Brain pericyte (primary cell): ENCODE results near the gene VGLL4.
"Not testable (repeated sequence)": the region's sequence is repeated elsewhere in the genome, so short reads cannot be mapped to it uniquely, and the experiment has no call there.

Experiments
- DNase-seq: peaks from one replicate; pipeline ENCODE4 v3.0.0-alpha.2; 2012; ENCODE audit warnings: low read depth, low spot score

The VGLL4 gene

GRCh38 chr3:11606865-11607440, 36.8 kb downstream of the VGLL4 start:
- no peak for DNase-seq

DNA sequence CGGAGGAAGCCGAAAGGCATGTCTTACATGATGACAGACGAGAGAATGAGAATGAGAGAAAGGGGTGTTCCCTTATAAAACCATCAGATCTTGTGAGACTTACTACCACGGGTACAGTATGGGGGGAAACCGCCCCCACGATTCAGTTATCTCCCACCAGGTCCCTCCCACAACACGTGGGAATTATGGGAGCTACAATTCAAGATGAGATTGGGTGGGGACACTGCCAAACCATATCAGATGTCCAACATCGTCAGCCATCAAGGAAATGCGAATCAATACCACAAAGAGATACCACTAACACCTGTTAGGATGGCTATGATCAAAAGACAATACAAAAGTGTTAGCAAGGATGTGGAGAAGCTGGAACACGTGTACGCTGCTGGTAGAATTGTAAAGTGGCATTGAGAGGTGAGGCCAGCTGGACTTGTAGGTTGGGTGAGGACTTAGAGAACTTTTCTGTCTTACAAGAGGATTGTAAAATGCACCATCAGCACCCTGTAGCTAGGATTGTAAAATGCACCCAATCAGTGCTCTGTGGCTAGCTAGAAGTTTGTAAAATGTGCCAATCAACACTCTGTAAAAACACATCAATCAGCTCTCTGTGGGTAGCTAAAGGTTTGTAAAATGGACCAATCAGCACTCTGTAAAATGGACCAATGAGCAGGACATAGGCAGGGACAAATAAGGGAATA, 37.5 kb downstream of the VGLL4 start:
- DNase-seq: no peak

DNA sequence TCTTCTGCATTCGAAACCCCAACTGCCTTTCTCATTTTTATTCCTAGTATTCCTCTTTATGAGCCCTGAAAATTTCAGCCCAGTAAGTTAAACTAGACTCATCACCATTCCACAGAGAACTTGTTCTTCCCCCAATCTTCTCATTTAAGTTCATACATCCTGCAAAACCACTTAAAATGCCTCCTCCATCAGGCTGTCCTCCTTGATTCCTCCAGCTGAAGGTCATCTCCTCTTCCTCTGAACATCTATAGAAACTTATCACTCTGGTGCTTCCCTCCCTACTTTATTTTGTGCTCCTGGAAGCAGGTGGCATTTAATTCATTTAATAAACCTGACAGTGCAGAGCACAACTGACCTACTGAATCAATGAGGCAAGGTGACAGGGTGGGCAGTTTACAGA, 38.3 kb downstream of the VGLL4 start:
- DNase-seq: no peak

GRCh38 chr3:11604139-11604892, 39.4 kb downstream of the VGLL4 start:
- DNase-seq: no peak

DNA sequence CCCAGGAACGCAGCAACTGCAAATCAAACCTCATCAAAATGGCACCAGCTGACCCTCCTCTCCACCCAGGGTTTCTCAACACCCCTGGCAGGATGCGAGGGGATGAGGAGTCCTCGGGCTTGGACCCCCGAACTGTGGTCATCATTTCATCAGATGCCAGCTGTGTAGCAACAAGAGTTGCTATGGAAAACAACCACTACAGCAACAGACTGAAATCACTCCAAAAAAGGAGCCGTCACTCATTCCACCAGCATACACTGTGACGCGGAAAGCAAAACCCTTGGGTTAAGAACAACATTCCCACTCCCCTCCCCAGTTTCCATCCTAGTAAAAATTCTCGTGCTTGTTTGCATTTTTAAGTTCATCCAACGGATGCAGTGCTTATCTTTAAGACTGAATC, 40.1 kb downstream of the VGLL4 start:
- peak; percentile 56 for DNase-seq

DNA sequence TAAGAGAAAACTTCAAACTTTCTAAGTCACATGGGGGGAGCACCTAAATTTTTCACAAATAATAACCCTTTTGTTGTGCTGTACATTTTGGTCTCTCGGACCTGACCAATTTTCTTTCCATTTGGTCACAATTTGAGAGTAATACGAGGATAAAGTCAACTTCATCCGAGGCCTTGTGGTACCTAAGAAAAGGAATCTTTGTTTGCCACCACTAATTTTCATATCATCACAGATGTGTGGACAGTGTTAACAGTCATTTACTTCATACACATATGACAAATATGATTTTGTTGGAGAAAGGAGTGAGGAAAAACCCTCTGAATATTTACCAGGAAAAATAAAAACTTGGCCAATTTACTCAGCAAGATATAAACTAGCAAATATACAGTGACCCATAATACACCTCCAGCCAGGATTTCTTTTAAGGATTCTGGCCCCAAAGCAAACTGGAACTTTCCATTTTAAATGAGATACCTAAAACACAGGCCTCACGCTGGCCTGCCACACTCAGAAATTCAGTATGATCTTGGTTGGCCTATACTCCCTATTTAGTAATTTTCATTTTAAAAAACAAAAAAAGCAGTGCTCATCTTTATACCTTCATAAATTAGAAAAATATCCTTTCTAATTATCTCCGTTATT, 40.7 kb downstream of the VGLL4 start:
- no peak for DNase-seq

- DNase-seq: no peak
These were observed 41.4 kb downstream of the VGLL4 start for GRCh38 chr3:11602239-11602840.

- no peak for DNase-seq
These were observed 42.1 kb downstream of the VGLL4 start for GRCh38 chr3:11601446-11602238.

GRCh38 chr3:11600501-11601282, 43.0 kb downstream of the VGLL4 start:
- DNase-seq: peak; percentile 50

DNA sequence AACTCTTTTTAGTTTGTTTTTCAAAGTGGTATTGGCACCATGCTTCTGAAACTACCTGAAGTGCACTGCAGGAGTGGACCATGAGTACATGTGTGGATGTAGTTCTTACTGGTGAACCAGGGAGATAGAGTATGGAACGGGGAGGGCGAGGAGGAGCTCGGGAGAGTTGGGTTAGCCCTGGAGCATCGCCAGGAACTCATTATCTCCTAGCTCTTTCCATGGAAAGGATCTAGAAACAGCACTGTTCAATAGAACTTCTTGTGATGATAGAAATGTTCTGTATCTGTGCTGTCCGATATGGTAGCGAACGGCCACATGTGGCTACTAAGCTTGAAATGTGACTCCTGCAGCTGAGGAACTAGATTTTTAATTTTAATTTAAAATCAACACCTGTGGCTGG, 47.3 kb downstream of the VGLL4 start:
- no peak for DNase-seq

- not testable (repeated sequence) for DNase-seq
These were observed 48.7 kb downstream of the VGLL4 start for GRCh38 chr3:11595024-11595423.

- no peak for DNase-seq
These were observed 50.2 kb downstream of the VGLL4 start for GRCh38 chr3:11593318-11594034.

- DNase-seq: no peak
These were observed 51.0 kb downstream of the VGLL4 start for GRCh38 chr3:11592445-11593298.

GRCh38 chr3:11591391-11592282, 52.1 kb downstream of the VGLL4 start:
- DNase-seq: no peak

GRCh38 chr3:11591002-11591355, 52.7 kb downstream of the VGLL4 start:
- no peak for DNase-seq

GRCh38 chr3:11589706-11590105, 54.0 kb downstream of the VGLL4 start:
- no peak for DNase-seq

DNA sequence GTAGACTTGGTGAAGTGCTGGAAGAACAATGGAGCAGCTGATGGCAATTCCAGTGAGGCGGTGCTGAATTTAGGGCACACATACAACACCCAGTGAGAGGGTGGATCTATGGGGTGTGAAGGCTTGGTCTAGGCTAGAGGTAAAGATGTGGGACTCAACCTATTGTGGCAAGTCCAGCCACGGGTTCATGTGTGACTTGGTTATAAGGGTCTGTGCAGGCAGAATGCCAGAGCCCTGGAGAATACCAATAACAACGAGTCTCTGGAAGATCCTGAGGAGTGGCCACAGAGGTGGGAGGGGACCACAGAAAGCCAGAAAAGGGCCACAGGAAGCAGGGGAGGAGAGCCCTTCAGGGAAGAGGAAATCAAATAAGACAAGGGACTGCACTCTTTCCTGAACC, 55.0 kb downstream of the VGLL4 start:
- no peak for DNase-seq

- no peak for DNase-seq
These were observed 55.4 kb downstream of the VGLL4 start for GRCh38 chr3:11588338-11588737.
